Spleen (tissue), 11 donors: ENCODE measurements around the gene CENPO. TPM values are rescaled to one million over a fixed set of nuclear protein-coding genes. Genes with fewer than 3 reads are reported as not detected.

Experiments
- DNase-seq: peaks from one replicate; pipeline ENCODE4 v3.0.0-alpha.2; 2020
- H3K27ac ChIP-seq, 8 donors: fragments of 200-600 bp; sonication (generic) in 7 of 8; 1 replicate in 4 of 8; 2 replicates in 4 of 8; pipeline versions ENCODE4 v1.5.0 to v1.8.0; 2016 to 2021; ENCODE audit warnings: inconsistent platforms in 4 of 8, mild to moderate bottlenecking in 4 of 8, moderate library complexity in 1 of 8
- H3K27me3 ChIP-seq, 7 donors: fragments of 200-600 bp; sonication (generic) in 6 of 7; replicated peaks in 1 of 7; 1 replicate in 4 of 7; 2 replicates in 3 of 7; pipeline versions ENCODE4 v1.5.0 to v1.8.0; 2016 to 2021; ENCODE audit warnings: inconsistent platforms in 3 of 7, mild to moderate bottlenecking in 1 of 7
- H3K36me3 ChIP-seq, 6 donors: fragments of 200-600 bp; sonication (generic) in 5 of 6; 1 replicate in 4 of 6; 2 replicates in 2 of 6; pipeline versions ENCODE4 v1.5.0 to v1.8.0; 2016 to 2021; ENCODE audit warnings: inconsistent platforms in 2 of 6
- H3K4me1 ChIP-seq, 6 donors: fragments of 200-600 bp; sonication (generic) in 5 of 6; 1 replicate in 3 of 6; 2 replicates in 3 of 6; pipeline versions ENCODE4 v1.5.0 to v1.8.0; 2016 to 2021; ENCODE audit warnings: inconsistent platforms in 3 of 6
- H3K4me3 ChIP-seq, 8 donors: fragments of 200-600 bp; sonication (generic) in 7 of 8; 1 replicate in 4 of 8; 2 replicates in 4 of 8; pipeline versions ENCODE4 v1.5.0 to v1.8.0; 2016 to 2021; ENCODE audit warnings: inconsistent platforms in 4 of 8, mild to moderate bottlenecking in 4 of 8, moderate library complexity in 2 of 8
- H3K9me3 ChIP-seq, 8 donors: fragments of 200-600 bp; sonication (generic) in 7 of 8; 1 replicate in 4 of 8; 2 replicates in 4 of 8; pipeline versions ENCODE4 v1.5.0 to v1.8.0; 2016 to 2021; ENCODE audit warnings: inconsistent platforms in 4 of 8
- POLR2A ChIP-seq, 3 donors: fragments of 450-650 bp; IDR thresholded peaks; one replicate each; pipeline ENCODE4 v1.5.1; 2017; ENCODE audit warnings: antibody characterized with exemption in 3 of 3, mild to moderate bottlenecking in 1 of 3
- POLR2AphosphoS5 ChIP-seq, 3 donors: sonication (generic); formaldehyde crosslinking; IDR thresholded peaks; one replicate each; pipeline ENCODE4 v1.5.1; 2017; ENCODE audit warnings: antibody characterized with exemption in 3 of 3
- WGBS, 5 donors: extraction: QIAGEN DNeasy Blood & Tissue Kit in 3 of 5; methylation state at CpG; one replicate each; pipeline versions ENCODE4 v1.1.5 to v1.1.7; 2013 to 2018; 5-methylcytosine and 5-hydroxymethylcytosine counted together
- intact Hi-C: fragments of 100-400 bp; cut with DNase I; formaldehyde crosslinking; loops from one replicate; pipeline ENCODE4 v1.15.0; 2023; ENCODE audit warnings: low total_unique reads
- polyA plus RNA-seq, 3 donors: library from polyadenylated mRNA; stranded (reverse); fragments of 200-250 nt; gene quantifications; one replicate each; pipeline ENCODE4 v1.2.1, GENCODE V29; 2013
- total RNA-seq, 7 donors: library from RNA; depleted of rRNA in 3 of 7; stranded (reverse); fragments of >200 nt in 3 of 7; fragmentation: NEBNext Ultra II Directional in 4 of 7; extraction: Animal tissue kit (Norgen Biotek cat#: 25700) in 4 of 7; gene quantifications; one replicate each; pipeline versions ENCODE4 v1.1.0 to v1.2.1, GENCODE V29; 2016 to 2021
- TF ChIP-seq, protein P1 (sequence below), 11 experiments: fragments of 200-600 bp in 7 of 11; fragments of 450-650 bp in 4 of 11; sonication (generic) in 4 of 11; IDR thresholded peaks in 8 of 11; conservative IDR thresholded peaks in 3 of 11; 1 replicate in 7 of 11; 2 replicates in 4 of 11; pipeline versions ENCODE4 v1.4.0 to v1.8.0; 2016 to 2021; ENCODE audit warnings: antibody characterized with exemption in 11 of 11, inconsistent platforms in 4 of 11, mild to moderate bottlenecking in 1 of 11
- donor health status: healthy with polysubstance abuse.
- donor health status: DM: no; HTN: no; CAD: no; lungs with moderate emphysema.
- donor health status: DM: no; HTN: no; CAD: no.
- donor health status: Bipolar disorder and iron deficiency.
- donor health status: healthy.
- donor health status: DM: no; HTN: no; CAD: no.
- donor health status: DM: yes; HTN: yes; CAD: no.

CENPO gene
- total and polyA plus RNA-seq, 10 donors = 1.7 to 10.4 (median 8.2) TPM

DNA sequence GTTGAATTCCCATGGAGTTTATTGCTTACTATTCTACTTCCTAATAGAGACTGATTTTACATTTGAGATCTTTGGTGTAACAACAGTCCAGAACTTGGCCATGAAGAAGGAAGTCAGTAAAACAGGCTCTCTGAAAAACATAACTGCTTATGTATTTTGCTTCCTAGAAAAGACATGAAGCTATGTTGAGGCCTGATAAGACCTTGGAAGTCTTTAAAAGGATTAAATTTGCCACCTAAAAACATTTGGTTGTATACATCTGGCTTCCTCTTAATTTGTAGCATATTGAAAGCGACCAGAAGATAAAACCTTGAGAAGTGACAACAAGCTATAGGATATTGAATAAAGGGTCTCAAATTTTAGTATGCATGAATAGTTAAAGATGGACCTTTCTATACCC is 36.4 kb upstream of the CENPO start:
- Histone ChIP-seq H3K9me3 (no peaks in the 10 kb centered on the region), H3K36me3 (peaks cover 3 to 97% (median 63%) of the 10 kb centered on the region in 6 donors), H3K4me1 (no peaks in the 10 kb centered on the region), H3K27ac (no peak overlapping the region), H3K4me3 (no peak overlapping the region), H3K27me3 (no peaks in the 10 kb centered on the region)
- no peak for DNase-seq
- TF ChIP-seq POLR2AphosphoS5 (IDR thresholded peaks at IDR 0.05) (no peak), POLR2A (IDR thresholded peaks at IDR 0.05) (no peak)
- TF ChIP-seq, protein P1, sequence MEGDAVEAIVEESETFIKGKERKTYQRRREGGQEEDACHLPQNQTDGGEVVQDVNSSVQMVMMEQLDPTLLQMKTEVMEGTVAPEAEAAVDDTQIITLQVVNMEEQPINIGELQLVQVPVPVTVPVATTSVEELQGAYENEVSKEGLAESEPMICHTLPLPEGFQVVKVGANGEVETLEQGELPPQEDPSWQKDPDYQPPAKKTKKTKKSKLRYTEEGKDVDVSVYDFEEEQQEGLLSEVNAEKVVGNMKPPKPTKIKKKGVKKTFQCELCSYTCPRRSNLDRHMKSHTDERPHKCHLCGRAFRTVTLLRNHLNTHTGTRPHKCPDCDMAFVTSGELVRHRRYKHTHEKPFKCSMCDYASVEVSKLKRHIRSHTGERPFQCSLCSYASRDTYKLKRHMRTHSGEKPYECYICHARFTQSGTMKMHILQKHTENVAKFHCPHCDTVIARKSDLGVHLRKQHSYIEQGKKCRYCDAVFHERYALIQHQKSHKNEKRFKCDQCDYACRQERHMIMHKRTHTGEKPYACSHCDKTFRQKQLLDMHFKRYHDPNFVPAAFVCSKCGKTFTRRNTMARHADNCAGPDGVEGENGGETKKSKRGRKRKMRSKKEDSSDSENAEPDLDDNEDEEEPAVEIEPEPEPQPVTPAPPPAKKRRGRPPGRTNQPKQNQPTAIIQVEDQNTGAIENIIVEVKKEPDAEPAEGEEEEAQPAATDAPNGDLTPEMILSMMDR (IDR thresholded peaks at IDR 0.05 in 8 of 11, conservative IDR thresholded peaks at IDR 0.05 in 3 of 11) = no peak
- 93 to 100% (median 97%) methylated on average over 1 of the region's 1 CpG for WGBS, 5 donors
- intact Hi-C loops = no loop called here

DNA sequence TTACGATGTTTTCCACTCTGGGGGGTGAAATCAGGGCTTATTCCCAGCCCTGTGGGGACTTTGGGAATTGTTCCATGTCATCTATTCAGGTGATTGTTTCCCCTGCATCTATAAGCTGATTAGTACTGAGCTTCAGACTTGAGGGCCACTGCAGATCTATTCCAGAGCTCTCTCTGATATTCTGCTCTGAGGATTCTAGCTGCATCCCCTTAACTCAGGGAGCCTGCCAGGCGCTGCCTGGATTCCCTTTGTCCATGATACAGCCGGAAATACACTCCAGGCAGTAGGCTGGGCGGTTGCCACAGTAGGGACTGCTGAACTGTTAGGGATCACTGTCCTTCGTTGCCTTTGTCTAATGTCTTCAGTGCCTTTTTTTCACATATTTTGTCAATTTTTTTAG is 31.4 kb upstream of the CENPO start:
- no peak overlapping the region for H3K27ac ChIP-seq
- TF ChIP-seq, protein P1 (IDR thresholded peaks at IDR 0.05 in 8 of 11, conservative IDR thresholded peaks at IDR 0.05 in 3 of 11) = no peak
- TF ChIP-seq POLR2A (IDR thresholded peaks at IDR 0.05) (no peak), POLR2AphosphoS5 (IDR thresholded peaks at IDR 0.05) (no peak)
- no peaks in the 10 kb centered on the region for H3K27me3 ChIP-seq
- H3K9me3 ChIP-seq = no peaks in the 10 kb centered on the region
- peaks cover 3 to 99% (median 55%) of the 10 kb centered on the region in 6 donors for H3K36me3 ChIP-seq
- H3K4me3 ChIP-seq = no peak overlapping the region
- H3K4me1 ChIP-seq = no peaks in the 10 kb centered on the region
- intact Hi-C loops = no loop called here
- no peak for DNase-seq
- WGBS, 5 donors = 91 to 97% (median 92%) methylated on average over 5 of the region's 5 CpGs

DNA sequence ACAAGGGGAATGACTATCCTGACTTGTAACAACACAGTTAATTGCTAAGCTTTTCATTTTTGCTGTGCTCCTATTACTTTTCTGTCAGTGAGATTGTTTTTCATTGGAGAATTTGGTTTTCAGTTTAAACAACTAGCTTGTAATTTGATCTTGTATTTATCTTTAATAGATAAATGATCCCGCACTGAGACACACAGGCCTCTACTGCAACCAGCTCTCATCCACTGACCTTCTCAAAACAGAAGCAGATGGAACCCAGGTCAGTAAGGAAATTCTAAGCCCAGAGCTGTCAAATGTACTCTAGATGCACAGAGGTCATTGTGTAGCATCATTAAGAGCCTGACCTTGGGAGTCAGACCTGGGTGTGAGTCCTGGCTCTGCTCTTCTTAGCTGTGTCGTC is 30.7 kb upstream of the CENPO start:
- Histone ChIP-seq H3K27ac (no peak overlapping the region), H3K4me1 (no peaks in the 10 kb centered on the region), H3K4me3 (no peak overlapping the region), H3K36me3 (peaks cover 3 to 99% (median 55%) of the 10 kb centered on the region in 6 donors), H3K9me3 (no peaks in the 10 kb centered on the region), H3K27me3 (no peaks in the 10 kb centered on the region)
- no peak for DNase-seq
- no peak for TF ChIP-seq POLR2A (IDR thresholded peaks at IDR 0.05)
- TF ChIP-seq POLR2AphosphoS5 (IDR thresholded peaks at IDR 0.05) = no peak
- TF ChIP-seq, protein P1 (IDR thresholded peaks at IDR 0.05 in 8 of 11, conservative IDR thresholded peaks at IDR 0.05 in 3 of 11) = no peak
- WGBS, 5 donors = 83 to 95% (median 89%) methylated on average over 1 to 2 of the region's 2 CpGs
- intact Hi-C loops = no loop called here

DNA sequence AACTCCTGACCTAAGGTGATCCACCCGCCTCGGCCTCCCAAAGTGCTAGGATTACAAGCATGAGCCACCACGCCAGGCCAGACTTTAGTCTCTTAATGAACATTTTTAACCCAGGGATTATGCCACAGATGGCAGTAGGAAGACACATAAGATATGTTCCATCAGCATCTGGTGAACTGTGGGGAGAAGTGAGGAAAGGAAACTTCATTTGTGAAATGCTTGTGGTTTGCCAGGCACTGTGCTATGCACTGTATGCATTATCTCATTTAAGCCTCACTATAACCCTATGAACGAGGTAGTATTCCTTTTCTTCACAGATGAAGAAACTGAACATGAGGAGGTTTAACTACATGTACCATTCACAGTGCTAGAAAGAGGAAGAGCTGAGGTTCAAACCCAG is 29.4 kb upstream of the CENPO start:
- H3K27ac ChIP-seq = no peak overlapping the region
- DNase-seq = no peak
- peaks cover 3 to 99% (median 53%) of the 10 kb centered on the region in 6 donors for H3K36me3 ChIP-seq
- intact Hi-C loops = no loop called here
- no peaks in the 10 kb centered on the region for H3K4me1 ChIP-seq
- TF ChIP-seq, protein P1 (IDR thresholded peaks at IDR 0.05 in 8 of 11, conservative IDR thresholded peaks at IDR 0.05 in 3 of 11) = no peak
- TF ChIP-seq POLR2AphosphoS5 (IDR thresholded peaks at IDR 0.05) (no peak), POLR2A (IDR thresholded peaks at IDR 0.05) (no peak)
- no peak overlapping the region for H3K4me3 ChIP-seq
- WGBS, 5 donors = 90 to 95% (median 93%) methylated on average over 4 of the region's 4 CpGs
- no peaks in the 10 kb centered on the region for H3K27me3 ChIP-seq
- H3K9me3 ChIP-seq = no peaks in the 10 kb centered on the region
